HG03045 (cell line): ENCODE results near the gene EIF2B1.
"Not testable (repeated sequence)": the region's sequence is repeated elsewhere in the genome, so short reads cannot be mapped to it uniquely, and the experiment has no call there.

Source experiments
- ATAC-seq: cut with Tn5 transposase; IDR thresholded peaks from one replicate; pipeline ENCODE4 v1.9.1; 2021; ENCODE audit warnings: mild to moderate bottlenecking, moderate library complexity; ENCODE audit not compliant: unreplicated experiment

EIF2B1 gene

DNA sequence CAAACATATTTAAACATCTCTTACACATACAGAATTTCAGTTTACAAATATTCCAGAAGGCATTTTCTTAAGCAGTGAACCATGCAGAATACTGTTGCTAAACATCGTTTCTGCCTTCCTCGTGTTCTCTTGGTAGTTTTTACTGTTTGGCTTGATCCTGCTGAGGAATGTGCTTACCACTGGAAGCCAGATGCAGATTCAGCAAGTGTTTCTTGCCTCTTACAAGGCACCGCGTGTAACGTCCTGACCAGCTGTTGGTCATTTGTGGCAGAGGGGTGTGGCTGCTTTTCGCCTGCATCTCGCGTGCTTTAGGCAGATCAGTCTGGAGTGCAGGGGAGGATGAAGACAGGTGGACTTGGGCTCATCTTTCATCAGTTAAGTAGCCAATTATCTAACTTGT lies 12.4 kb downstream of the EIF2B1 start:
- no peak for ATAC-seq

DNA sequence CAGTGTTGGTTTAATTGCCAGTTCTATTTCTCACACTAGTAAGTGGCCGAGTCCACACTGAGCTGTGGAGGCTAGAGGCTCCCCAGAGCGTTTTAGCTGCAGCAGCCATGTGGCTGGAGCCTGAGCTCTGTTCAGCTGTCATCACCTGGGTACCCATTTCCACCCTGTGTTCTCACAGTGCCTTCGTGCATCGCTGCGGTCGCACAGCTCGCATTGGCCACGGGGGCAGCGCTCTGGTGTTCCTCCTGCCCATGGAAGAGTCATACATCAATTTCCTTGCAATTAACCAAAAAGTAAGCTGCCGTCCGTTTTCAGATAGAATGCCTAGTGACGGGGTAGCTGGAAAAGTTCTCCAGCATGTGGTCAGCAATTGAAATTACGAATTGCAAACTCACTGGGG lies 15.9 kb downstream of the EIF2B1 start:
- ATAC-seq = no peak

DNA sequence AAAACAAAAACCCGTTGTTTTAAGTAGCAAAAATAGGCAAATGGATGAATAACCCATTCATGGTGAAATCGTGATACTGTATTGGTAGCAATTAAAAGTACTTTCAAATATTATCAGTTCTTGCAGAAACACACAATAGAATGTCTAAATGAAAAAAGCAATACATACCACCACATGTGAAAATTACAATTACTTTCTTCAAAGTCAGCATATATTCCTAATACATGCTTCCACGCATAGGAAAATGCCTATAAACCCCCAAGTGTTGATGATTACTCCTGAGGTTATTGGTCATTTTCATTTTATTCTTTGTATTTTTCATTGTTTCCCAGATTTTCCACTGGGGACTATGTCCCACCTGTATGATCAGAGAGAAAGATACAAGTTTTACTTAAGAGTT lies 16.3 kb downstream of the EIF2B1 start:
- no peak for ATAC-seq

DNA sequence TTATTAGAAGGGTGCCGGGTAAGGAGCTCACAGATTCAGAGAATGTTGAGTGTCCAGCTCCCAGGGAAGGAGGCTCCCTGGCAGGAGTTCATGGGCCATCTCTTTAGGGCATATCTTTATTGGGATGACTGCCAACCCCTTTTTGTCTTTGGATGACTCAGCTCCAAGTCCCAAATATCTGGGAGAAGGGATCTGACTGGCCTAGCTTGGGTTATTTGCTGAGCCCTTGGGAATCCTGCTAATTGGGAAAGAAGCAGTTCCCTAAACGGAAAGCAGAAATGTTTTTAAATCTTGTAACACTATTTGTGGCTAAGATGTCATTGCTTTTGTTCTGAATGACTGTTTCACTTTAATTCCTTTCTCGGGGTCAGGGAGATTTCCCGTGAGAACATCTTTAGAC lies 19.0 kb downstream of the EIF2B1 start:
- ATAC-seq = no peak

DNA sequence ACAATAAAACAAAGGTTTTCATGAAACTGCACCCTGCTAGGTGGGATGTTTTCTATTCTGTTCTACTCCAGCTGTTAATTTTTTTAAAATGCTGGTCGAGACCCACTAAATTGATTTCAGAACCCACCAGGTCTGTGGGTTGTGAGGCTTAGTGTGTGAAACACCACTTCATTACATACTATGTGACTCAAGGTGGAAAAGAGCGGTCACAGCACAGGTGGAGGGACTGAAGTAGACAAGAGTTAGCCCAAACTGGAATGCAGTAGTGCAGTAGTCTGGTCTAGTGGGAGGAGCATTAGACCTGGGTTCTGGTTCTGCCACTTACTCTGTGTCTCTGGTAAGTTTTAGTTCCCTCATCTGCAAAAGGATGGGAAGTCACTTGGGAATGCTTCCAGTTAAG lies 19.4 kb downstream of the EIF2B1 start:
- ATAC-seq = no peak

DNA sequence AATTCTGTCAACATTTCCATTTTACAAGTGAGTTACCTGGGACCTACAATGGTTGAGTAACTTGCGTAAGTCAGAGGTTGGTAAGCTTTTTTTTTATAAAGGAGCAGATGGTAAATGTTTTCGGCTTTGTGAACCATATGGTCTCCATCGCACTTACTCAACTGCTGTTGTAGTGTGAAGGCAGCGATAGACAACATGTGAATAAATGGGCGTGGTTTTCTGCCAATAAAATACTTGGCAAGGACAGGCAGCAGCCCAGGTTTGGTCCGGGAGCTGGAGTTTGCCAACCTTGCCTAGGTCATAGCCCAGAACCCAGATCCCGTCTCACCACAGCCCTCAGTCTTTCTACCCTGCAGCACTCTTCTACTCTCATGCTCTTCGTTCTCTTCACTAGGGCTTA lies 25.3 kb downstream of the EIF2B1 start:
- no peak for ATAC-seq

DNA sequence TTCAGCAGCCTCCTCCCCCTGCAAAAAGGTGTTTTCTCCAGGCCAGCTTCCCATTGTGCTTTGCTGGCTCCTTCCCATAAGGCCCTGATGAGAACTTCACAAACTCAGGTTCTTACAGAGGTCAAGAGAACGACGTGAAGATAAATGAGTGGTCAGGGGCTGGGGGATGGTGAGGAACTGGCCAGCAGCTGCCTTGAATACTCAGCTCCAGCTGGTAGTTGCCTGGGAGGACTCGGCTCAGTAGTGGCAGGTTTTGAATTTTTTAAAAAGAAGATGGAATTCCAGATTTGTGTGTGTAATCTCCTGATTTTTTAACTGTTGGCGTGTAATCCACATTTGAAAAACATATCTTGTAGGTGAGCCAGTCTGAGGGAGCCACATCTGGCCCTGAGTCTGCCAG lies 25.7 kb downstream of the EIF2B1 start:
- ATAC-seq = no peak

DNA sequence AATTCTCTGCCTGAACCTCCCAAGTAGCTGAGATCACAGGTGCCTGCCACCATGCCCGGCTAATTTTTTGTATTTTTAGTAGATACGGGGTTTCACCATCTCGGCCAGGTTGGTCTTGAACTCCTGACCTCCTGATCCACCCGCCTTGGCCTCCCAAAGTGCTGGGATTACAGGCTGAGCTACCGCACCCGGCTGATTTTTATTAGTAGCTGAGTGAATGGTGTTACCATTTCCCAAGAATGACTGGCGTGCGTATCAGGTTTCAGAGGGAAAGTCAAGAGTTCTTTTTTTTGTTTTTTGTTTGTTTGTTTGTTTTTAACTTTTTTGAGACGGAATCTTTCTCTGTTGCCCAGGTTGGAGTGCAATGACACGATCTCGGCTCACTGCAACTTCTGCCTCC lies 30.0 kb downstream of the EIF2B1 start:
- not testable (repeated sequence) for ATAC-seq

DNA sequence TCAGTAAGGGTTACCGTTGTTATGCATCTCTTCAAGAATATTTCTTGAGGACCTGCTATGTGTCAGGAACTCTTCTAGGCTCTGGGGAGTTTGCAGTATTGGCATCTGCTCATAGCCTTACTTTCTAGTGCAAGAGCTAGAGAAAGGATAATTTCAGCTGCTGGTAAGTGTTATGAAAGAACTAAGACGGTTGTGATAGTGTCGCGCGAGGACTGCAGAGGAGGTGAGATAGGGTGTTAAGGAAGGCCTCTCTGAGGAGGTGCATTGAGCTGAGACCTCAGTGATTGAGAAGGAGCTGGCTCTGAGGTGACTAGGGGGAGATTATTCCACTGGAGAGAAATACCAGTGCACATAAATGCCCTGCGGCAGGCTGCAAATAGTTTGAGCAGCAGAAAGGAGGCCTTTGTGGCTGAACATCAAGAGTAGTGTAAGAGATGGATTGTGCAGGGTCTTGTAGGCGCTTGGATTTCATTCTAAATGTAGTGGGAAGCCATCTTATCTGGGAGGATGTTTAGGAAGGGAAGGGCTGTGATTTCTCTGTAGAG lies 30.8 kb downstream of the EIF2B1 start:
- no peak for ATAC-seq

DNA sequence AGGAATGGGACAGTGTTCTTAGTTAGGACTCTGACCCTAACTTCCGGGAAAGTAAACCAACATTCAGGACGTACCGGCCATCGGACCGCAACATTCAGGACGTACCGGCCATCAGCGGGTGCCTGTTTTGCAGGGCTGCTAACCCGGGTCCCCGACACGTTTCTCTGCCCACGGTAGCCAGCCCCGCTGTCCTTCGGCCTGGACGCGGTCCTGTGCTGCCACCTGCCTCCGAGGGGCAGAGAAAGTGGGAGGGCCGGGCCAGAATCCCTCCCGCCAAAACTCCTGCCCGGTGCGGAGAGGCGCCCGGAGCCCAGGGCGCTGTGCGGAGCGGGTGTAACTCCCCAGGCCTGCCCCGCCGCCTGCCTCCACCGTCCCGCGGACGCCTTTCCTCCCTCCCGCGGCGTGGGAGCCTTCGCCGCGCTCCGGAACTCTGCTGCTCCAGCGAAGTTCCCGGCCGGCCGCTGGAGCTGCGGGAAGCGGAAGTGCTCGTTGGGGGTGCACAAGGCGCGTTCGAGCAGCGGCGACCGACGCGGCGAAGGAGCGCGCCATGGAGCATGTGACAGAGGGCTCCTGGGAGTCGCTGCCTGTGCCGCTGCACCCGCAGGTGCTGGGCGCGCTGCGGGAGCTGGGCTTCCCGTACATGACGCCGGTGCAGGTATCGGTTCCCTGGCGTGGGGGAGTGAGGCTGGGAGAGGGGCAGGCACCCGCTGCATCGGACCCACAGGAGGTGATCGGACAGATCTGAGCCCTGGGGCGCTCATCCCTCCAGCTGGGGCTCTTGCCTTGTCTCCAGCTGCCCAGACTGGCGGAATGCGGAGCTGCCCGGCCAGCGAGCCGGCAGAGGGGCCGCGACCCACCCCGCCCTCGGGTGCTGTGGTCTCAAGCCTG lies 31.6 kb downstream of the EIF2B1 start, which contains the start of gene DDX55:
Gene DDX55 (plus strand): TSS at position 498 of the 888 bp plus-strand sequence. CDS start 50 bp downstream, at position 548.
- peak; percentile 83 for ATAC-seq

DNA sequence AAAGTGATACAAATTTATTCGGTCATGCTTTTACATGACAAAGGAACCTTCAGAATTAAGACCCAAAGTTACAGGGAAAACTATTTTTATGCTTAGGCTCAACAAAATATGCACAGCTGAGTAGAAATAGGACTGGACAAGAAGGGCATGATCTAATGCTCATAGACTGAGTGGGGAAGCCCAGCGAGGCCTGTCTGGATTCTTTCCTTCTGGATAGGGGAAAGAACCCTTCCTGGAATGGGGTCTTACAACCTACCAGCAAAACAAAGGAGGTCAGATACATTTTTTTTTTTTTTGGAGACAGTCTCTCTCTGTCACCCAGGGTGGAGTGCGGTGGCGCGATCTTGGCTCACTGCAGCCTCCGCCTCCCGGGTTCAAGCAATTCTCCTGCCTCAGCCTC lies 33.8 kb downstream of the EIF2B1 start:
- ATAC-seq = no peak

DNA sequence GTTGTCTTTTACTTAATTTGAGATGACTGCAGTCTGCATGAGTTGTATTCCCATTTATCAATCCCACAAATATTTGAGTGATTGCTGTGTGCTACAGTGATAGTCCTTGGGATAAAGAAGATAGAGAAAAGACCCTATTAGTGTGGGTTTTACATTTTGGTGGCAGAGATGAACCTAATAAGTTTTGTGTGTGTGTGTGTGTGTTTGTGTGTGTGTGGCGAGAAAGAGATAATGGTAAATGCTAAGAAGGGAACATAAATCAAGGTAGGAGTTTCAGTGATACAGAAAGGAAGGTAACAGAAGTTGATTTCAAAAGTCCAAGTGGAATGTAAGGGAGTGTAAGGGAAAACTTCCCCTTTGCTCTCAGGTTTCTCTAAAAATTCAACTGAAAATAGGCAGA lies 34.2 kb downstream of the EIF2B1 start:
- ATAC-seq = no peak

DNA sequence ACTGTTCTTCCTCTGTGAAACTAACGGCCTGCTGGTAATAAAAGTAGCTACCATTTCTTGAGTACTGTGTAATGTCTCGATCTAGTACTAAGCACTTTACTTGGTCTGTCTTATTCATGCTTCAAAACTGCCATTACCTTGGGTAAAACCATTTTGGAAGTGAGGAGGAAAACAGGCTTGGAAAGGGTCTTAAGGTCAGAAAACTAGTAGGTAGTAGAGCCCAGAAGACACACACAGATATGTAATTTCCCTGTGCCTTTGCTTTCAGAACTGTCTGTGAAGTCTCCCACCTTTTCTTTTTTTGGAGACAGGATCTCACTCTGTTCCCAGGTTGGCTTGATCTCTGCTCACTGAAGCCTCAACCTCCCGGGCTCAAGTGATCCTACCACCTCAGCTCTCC lies 35.0 kb downstream of the EIF2B1 start:
- no peak for ATAC-seq

DNA sequence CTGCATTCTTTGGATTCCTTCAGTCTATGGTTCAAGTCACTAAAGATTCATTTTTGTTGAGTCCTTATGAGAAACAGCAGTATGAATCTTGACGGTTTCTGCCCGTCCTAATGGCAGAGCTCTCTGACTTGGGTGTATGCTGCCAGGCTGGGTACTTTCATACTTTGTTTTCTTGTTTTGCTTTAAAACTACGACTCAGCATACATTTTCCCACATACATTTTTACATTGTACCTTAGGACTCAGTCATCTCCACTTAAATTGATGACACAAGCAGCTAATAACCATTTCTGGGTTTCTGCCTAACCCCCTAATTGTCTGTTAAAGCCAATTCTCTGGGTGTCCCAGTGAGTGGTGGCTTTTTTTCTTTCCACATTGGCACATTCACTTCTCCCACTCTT lies 36.4 kb downstream of the EIF2B1 start:
- no peak for ATAC-seq

DNA sequence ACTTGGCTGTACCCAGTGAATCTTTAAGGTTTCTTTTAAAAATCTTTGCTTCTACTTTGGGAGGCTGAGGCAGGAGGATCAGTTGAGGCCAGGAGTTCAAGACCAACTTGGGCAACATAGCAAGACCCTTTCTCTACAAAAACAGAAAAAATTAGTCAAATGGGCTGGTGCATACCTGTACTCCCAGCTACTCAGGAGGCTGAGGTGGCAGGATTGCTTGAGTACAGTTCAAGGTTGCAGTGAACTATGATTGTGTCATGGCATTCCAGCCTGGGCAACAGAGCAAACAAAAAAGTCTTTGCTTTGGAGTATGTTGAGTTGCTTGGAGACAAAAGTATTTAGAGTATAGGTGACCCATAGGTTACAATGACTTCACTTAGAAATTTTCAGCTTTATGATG lies 37.8 kb downstream of the EIF2B1 start:
- no peak for ATAC-seq

DNA sequence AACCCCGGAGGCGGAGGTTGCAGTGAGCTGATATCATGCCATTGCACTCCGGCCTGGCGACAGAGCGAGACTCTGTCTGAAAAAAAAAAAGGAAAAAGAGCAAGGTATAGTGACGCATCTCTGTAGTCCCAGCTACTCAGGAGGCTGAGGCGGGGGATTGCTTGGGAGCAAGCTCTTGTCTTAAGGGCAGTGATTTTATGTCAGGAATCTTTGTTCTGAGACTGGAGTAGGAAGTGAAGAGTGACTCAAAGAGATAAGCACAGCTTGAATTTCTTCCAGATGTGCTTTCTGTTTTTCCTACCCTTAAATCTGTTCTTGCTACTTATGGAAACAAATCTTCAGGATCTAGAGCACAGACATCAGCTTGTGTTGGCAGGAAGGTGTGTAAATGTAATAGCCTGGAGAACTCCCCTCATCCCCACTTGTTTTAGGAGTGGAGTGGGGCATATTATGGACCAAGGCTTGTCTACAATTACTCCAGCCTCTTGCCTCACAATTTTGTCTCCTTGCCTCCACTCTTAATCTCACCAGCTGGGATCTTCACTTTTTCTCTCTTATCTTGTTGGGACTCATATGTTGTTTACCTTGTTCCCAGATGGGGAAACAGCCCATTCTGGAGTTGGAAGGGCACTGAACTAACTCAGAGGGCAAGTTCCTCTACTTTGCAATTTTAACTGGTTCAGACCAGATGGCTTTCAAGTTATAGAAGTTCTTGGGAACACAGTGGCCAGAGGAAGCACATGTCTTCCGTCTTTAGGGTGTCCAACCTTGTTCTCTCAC lies 41.6 kb downstream of the EIF2B1 start:
- no peak for ATAC-seq

DNA sequence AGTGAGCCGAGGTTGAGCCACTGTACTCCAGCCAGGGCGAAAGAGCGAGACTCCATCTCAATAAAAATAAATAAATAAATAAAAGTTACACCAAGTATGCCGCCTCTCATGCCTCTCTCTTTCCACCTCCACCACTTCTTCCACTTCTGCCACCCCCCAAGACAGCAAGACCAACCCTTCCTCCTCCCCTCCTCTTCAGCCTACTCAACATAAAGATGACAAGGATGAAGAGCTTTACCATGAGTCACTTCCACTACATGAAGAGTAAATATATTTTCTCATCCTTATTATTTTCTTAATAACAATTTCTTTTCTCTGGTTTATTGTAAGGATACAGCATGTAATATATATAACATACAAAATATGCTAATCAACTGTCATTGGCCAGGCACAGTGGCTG lies 52.7 kb downstream of the EIF2B1 start:
- no peak for ATAC-seq

DNA sequence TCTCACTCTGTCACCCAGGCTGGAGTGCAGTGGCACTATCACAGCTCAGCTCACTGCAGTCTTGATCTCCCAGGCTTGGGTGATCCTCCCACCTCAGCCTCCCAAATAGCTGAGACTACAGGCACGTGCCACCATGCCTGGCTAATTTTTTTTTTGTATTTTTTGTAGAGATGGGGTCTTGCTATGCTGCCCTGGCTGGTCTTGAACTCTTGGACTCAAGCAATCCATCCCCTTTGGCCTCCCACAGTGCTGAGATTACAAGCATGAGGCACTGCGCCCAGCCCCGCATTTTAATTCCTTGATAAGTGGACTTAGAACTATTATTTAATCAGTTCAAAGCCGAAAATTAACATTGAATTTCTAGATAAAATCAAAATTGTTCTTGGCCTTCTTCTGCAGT lies 54.7 kb downstream of the EIF2B1 start:
- not testable (repeated sequence) for ATAC-seq

DNA sequence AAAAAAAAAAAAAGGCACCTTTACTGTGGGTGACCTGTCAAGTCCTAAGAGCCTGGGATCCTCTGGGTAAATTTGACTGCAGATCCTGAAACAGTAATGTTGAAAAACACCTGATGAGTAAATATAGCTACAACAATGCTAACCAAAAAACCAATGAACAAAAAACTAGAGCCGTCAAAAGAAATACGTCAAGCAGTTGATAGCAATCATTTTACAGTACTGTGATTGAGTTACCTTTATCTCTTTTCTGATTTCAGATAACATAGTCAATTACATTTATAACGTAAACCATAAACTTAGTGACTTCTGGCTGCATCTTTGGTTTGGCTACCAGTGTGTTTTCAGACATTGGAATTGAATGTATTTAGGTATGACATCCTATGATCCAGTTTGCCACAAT lies 55.2 kb downstream of the EIF2B1 start:
- no peak for ATAC-seq

DNA sequence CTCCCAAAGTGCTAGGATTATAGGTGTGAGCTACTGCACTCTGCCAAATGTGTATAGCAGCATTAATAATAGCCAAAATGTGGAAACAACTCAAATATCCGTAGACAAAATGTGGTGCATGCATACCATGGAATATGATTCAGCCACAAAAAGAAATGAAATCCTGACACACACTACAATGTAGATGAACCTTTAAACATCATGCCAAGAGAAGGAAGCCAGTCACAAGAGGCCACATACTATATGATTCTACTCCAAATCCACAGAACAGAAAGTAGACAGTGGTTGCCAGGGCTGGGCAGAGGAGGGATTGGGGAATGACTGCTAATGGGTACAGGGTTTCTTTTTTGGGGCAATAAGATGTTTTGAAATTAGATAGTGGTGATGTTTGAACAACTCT lies 56.9 kb downstream of the EIF2B1 start:
- ATAC-seq = no peak

DNA sequence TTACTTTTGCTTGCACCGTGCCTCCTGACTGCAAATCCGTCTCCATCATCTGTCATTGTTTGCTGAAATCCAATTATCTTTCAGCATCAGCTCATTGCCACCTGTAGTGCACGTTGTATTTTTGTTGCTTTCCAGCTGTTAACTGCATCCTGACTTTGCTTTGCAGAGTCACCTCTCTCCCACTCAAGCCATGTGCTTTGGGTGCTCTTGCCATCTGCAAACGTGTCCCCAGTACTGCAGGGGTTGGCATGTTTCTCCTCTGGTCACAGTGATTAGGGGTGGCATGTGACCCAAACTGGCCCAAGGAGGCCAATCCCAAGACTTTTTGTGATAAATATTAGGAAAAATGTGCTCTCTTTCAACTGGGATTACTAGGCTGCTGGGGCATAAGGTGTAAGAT lies 59.6 kb downstream of the EIF2B1 start:
- ATAC-seq = no peak

DNA sequence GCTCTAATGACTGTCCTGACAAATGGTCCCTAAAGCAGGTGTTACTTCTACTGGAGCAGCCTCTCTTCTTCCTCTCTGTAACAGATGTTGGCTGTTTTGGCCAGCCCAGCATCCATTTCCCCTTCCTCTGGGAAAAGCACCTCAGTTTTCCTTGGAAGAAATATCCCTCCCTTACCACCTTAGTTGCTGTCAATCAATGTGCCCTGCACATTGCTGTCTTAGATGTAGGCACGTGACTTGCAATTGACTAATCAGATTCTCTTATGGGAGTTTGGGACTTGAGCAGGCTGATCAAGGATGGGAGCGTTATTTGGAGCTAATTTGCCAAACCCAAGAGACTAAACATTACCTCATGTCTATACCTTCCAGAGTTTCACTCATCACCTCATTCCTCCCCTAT lies 61.1 kb downstream of the EIF2B1 start:
- ATAC-seq = no peak
